Ramos (cell line): ENCODE data around the gene CALCB.

Experiments
- in situ Hi-C: fragments of 300-500 bp; cut with MboI; formaldehyde crosslinking; loops from one replicate; pipeline ENCODE4 v1.14.3; 2022; ENCODE audit warnings: low sequenced_read_pairs; ENCODE audit not compliant: unreplicated experiment

CALCB gene

DNA sequence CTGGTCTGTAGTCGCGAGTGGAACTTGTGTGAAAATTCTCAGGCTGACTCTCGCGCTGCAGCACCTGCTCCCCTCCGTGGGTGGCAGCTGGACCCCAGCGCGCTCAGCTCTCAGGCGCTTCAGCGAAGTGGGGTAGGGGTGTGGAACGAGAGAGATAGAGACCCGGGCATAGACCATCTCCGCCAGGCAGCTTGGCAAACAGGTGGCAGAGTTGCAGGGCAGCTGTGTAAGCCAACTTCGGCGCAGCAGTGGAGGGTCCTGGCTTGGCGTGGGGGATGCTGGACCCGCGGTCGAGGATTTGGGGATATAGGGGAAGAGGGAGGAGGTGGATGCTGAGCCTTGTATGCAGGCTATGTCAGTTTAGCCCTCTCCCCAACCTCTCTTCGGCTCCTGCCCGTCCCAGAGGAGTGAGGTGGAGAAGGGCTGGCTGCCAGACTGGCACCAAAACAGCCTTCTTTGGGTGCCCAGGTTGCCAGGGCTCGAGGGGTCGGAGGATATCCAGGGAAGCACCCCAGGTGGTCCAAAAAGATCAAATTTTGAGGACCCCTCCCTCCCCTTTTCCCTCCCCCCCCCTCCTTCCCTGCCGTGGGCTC is 746 bp upstream of the CALCB start:
- in situ Hi-C loops, result no loop called here

DNA sequence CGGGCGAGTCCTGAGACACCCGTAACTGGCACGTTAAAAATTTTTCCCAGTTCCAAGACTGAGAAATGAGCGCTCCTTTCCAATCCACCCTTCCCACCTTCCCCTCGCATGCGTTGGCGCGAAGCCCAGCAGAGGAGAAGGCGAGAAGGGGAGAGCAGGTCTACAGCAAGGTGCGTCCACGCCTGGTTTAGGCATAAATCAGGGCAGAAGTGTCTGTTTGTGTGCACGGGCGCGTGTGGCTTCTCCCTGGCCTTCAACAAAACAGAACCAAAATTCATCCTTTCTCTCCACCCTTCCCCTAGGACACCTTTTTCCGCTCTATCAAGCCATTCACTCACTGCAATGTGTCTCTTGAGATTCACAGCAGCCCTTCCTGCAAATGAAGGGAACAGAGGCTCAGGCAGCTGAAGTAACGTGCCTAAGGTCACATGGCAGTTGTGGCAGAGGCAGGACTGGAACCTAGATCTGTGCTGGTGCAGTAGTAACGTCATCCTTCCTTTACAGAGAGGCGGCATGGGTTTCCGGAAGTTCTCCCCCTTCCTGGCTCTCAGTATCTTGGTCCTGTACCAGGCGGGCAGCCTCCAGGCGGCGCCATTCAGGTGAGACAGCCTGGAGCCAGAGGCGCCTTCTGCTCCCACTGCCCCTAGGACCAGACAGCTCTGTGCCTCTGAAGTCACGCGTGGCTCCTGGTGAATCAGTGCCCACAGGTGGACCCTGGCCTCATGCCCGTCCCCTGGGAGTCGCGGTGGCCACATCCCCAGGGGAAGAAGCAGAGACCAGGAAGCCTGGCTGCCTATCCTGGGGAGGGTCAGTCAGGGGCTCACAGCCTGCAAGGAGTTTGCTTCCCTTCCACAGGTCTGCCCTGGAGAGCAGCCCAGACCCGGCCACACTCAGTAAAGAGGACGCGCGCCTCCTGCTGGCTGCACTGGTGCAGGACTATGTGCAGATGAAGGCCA is 1.1 kb downstream of the CALCB start:
- in situ Hi-C loops, result no loop called here

DNA sequence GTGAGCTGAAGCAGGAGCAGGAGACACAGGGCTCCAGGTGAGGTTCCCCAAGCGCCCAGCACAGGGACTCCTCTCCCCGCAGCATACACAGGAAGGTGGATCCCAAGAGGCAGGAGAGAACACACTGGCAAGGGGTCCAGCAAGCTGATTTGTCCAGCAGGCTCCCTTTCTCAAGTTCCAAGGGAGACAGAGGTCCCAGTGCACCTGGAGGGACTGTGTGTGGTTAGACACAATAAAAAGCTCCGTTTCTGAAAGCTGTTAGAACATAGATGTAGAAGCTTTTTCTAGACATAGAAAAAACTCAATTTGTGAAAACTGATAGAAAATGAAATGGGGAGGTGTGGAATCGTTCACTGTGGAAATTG is 1.8 kb downstream of the CALCB start:
- in situ Hi-C loops, result no loop called here

DNA sequence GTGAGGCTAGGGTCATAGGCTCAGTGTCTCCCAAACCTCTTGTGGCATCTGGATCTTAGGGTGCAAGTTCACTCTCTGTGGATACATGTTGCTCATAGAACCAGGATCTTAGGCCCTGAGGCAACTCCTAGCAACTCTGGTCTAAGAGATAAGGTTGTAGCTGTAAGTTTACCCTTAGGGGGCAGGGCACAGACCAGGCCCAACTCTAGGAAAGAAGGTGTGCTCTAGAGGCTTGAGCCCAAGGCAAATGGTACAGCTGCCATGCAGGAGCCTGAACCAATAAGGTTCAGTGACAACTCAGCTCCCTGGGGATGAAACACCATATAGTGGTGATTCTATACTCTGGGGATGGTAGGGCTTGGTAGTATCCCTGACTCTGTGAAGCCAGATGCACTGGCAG is 17.8 kb downstream of the CALCB start:
- in situ Hi-C loops, result no loop called here

DNA sequence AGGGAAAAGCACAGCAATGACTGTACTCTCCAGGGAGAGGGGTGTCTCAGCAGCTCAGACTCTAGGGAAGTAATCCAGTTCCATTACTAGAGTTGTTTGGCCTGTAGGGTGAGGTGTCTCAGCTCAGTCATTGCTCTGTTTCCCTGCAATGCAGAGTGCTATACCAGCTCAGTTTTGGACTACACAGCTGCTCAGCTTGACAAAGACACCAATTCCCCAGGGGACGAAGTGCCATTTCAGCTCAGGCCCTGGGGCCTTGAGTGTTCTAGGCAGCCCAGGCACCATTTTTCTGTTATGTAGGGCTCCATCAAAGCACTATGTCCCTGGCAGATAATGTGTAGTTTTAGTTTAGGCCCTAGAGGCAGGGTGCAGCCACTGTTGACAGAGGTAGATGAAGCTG is 18.2 kb downstream of the CALCB start:
- in situ Hi-C loops, result no loop called here

DNA sequence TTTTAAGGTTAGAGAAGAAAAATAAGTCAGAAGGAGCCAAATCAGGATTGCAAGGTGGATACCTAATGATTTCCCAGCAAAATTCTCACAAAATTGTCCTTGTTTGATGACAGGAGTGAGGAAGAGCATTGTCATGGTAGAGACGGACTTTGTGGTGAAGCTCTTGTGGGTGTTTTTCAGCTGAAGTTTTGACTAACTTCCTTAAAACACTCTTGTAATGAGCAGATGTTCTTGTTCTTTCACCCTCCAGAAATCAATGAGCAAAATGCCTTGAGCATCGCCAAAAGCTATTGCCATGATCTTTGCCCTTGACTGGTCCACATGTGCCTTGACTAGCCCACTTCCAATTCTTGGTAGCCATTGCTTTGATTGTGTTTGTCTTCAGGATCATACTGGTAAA is 20.0 kb downstream of the CALCB start:
- in situ Hi-C loops, result no loop called here

DNA sequence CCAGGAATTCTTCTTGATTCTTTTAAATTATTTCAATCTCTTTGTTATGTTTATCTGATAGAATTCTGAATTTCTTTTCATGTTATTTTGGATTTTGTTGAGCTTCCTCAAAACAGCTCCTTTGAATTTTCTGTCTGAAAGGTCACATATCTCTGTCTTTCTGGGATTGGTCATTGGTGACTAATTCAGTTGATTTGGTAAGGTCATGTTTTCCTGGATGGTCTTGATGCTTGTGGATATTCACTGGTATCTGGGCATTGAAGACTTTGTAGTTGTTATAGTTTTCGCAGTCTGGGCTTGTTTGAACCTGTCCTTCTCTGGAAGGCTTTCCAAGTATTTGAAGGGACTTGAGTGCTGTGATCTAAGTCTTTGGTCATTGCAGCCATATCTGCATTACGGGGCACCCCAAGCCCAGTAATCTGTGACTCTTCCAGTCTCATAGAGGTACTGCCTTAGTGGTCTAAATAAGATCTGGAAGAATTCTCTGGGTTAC is 22.4 kb downstream of the CALCB start:
- in situ Hi-C loops, result no loop called here

DNA sequence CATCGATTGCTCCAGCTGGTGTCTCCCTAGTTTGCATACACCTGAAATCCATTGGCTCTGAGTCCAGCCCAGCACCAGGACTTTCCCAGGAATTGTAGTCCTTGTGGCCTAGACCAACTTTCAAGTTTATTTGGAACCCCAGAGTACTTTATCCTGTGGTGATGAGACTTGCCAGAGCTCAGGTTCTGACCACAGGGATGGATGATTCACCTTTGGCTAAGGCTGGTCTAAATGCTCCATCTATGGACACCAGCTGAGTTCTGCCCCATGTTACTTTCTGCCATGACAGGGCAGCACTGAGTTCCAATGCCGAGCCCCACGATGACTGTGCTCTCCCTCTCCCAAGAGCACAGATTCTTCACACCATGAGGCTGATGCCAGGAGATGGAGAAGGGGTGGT is 24.0 kb downstream of the CALCB start:
- in situ Hi-C loops, result no loop called here

DNA sequence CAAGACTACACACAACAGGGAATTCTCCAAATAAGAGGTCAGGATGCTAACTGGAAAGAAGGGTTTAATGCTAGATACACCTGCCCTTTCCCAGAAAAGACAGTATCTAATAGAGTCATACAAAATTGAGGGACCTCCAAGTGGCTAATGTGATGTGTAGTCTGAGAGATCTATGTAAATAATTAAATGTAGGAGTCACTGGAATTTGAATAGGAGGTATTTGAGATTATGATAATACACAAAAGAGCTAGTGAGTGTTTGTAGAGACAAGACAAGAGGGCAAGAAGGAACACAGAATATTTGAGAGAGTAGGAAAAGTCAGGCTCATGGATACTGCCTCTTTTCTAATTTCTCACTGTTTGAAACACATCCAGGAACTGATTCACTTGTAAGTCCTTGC is 25.9 kb downstream of the CALCB start:
- in situ Hi-C loops, result no loop called here

DNA sequence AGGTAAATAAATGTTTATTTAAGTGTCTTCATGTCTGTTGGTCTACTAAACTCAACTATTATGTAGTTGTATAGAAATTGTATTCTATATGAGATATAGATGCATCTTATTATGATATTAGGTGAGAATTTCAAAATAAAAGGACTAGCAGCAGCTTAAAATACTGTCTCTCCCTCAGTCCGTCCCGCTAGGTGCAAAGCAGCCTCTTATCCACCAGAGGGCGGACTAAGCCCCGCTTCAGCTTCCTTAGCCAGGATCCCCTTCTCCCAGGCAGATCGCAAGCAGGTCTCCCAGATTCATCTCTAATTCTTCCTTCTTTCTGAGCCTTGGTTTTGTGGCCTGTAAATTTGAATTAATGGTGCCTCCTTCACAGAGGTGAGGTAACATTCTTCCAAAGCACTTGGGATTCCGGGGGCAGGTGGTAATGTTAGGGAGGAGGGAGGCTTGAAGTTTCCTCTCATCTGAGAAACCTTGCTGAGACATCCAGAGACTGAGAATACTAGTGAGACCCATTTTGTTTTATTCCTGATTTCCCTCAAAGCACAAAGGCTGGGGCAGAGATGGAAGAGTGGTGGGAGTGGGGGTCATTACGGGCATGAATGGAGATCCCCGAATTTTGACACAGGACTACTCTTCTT is 27.8 kb downstream of the CALCB start:
- in situ Hi-C loops, result loop anchor here (10.0 kb wide), 1 partner anchor 94 kb away; no protein-coding TSS in a partner anchor

DNA sequence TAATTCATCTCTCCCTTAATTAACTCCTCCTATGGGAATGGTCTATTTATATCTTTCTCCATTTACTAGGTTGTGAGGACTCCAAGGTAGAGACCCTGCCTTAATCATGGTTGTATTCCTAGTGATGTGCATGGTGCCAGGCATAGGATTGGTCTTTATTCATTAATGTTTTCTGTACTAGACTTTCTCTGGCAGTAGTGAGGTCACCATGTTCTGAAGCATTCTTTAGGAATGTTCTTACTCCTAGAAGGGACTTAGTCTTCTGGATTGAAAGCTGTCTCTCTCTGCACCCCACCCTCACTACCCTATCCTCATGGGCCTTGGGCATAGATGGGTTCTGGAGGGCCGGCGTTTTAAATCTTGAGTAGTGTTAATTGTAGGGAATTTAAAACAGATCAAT is 30.8 kb downstream of the CALCB start:
- in situ Hi-C loops, result loop anchor here (10.0 kb wide), 1 partner anchor 91 kb away; no protein-coding TSS in a partner anchor

DNA sequence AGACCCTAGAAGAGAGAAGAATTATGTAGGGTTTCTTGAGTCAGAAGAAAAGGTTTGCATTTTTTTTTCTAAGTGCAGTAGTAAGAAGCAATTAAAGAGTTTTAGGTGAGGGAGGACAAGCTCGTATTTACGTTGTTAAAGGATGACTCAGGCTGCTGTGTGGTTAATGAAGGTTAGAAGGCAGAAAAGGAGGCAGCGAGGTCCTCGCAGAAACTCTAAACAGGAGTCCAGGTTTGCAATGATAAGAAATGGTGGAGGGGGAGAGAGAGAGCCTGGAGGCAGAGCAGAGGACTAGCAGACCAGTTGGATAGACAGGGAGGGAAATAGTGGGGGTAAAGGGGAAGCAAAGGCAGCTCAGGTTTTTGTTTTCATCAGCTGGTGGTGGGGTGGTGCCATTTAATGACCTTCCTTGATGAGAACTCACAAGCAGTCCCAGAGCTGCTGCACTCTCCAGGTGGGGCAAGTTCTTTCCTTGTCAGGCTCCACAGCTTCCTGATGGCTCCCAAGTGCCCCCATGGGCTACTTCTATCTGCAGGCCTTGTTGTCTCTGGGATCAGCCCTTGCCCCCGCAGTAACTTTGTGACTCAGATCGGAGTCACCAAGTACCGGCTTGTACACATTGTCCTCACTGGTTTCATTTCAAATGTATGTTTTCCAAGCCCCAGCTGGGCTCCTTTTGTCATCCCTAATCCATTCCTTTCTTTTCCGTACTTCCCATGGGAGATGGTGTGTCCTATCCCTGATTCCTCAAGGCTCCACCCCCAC is 33.0 kb downstream of the CALCB start:
- in situ Hi-C loops, result loop anchor here (10.0 kb wide), 1 partner anchor 88 kb away; no protein-coding TSS in a partner anchor

DNA sequence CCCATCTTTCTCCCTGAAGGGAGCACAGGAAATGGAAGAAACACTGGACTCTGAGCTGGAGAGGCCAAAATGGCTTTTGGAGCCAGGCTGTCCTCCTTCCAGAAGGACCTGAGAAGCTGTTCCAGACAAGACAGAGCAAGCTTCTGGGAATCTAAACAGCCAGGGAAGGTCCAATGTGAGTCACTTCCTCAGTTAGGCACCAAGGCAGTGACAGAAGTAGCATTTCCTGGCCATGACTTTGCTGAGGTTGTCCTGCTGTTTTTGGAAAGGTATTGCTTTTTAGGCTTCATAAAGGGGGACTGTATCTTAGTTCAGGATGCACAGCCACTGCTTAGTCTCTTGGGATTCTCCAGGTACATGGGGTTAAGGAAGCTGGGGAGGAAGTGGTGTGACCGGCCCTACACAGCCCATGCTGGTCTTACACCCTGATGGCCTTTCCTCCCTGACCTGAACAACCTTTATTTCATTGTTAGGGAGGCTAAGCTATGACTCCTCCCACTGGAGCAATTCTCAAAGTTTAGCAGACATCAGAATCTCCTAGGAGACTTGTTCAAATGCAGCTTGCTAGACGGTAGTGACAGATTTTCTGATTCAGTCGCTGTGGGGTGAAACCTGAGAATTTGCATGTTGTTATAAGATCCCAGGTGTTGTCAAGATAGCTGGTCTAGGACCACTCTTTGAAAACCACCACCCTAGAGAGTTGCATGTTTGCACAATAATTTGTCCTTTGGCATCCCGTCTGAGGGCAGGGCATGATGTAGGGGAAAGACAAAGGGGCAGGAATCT is 34.5 kb downstream of the CALCB start:
- in situ Hi-C loops, result loop anchor here (10.0 kb wide), 1 partner anchor 87 kb away; no protein-coding TSS in a partner anchor

DNA sequence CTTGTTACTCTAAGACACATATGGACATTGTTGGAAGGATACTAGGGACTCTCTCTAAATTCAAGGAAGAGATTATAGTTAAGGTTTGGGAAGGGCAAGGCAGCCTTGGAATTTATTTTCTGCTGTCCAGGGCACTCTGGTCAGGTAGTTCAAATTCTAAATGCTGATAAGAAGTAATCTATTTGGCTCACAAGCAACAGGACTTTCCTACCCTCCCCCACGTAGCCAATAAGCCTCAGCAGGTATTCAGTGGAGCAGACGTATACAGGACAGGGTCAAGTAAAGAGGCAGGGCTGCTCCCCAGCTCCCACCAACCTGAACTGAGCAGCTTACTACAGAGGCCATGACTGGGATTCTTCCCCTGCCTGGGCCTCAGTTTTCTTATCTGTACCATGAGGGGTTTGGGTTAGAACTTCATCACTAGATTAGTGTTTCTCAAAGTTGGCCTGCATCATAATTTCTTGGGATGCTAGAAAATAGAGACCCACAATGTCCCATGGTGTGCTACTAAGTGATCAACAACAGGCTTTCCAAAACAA is 35.3 kb downstream of the CALCB start:
- in situ Hi-C loops, result loop anchor here (10.0 kb wide), 1 partner anchor 86 kb away; no protein-coding TSS in a partner anchor

DNA sequence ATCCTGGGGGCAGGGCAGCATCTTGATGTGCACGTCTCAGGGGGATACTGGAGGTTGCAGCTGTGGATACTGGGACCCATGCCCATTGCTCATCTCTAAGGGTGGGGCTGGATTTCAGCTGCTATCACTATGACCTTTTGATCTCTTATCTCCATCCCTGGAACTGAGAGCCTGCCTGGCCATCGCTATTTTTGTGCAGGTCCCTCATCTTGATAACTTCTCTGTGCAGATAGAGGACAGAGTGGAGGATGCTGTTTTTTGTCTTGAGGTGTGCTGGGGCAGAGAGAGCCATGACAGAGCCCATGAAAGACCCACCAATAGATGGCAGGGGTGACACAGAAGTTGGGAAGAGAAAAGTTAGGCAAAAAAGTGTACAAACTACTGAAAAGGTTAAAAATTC is 36.2 kb downstream of the CALCB start:
- in situ Hi-C loops, result loop anchor here (10.0 kb wide), 1 partner anchor 85 kb away; no protein-coding TSS in a partner anchor

DNA sequence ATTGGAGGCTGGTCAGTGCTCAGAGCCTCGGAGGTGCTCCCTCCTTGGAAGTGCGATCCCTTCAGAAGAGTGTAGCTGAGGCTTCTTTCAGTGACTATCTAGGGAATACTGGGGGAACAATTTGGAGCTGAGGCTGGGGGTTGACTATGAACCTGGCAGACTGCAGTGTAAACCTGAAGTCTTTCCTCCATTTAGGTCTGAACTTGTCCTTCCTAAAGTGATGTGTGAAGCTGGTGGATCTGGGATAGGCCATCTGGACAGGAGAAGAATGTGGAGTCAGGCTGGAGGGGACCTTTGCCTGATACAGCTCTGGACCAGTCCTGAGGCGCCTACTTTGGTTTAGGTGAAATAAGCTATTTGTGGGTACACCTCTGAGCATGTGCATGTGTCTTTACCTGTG is 37.8 kb downstream of the CALCB start:
- in situ Hi-C loops, result no loop called here

DNA sequence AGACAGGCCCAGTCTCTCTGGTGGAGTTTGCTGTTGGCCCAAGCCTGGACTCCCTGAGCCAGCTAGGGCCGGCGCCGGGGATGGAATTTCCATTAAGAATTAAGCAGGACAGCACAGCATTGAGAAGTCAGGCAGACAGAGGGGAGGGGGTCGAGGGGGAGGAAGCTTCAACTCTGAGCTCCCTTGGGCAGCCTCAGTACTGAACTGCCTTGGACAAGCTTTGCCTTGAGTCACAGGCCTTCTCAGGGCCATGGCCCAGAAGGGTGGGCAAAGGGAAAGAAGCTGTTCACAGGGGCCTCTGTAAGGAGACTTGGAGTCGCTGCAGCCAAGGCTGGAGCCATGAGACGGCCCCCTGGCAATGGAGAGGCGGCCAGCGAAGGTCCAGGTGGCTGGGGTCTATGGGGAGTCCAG is 38.7 kb downstream of the CALCB start:
- in situ Hi-C loops, result no loop called here

DNA sequence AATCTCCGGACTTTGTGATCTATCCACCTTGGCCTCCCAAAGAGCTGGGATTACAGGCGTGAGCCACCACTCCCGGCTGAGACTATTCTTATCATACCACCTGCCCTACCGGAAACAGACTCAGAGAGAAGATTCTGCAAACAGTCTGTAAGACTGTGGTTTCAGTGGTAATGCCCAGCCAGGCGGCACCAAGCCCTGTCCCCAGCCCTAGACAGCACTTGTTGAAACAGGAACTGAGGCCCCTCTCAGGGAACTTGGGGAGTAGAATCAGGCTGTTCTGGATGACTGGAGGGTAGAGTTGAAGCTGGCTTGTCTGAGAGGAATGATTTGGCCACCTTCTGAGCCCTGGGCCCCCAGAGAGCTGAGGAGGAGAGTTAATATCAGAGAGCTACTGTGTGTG is 40.0 kb downstream of the CALCB start:
- in situ Hi-C loops, result no loop called here
